ENCODE data around the gene CNTRL.

Gene CNTRL

GRCh38 chr9:121206516-121207370 is 132.0 kb downstream of the CNTRL start:
- Histone ChIP-seq H3K27ac (ENCODE audit: low read depth, low read length) (no peak overlapping the region), H3K4me1 (ENCODE audit: control insufficient read depth in 5 of 5, insufficient read depth in 5 of 5, low read length in 5 of 5) (peaks cover 0 to 7% (median 6%) of the 10 kb centered on the region in 5 donors), H3K9me3 (ENCODE audit: control insufficient read depth in 5 of 5, low read length in 5 of 5) (no peaks in the 10 kb centered on the region), H3K36me3 (ENCODE audit: control insufficient read depth in 5 of 5, insufficient read depth in 5 of 5, low read length in 5 of 5) (peaks cover 0 to 5% (median 0%) of the 10 kb centered on the region in 5 donors), H3K4me3 (ENCODE audit: low read depth in 1 of 5, low read length in 5 of 5) (no peak overlapping the region), H3K9ac (ENCODE audit: low read length in 5 of 5) (no peak overlapping the region), H3K27me3 (ENCODE audit: control insufficient read depth in 5 of 5, insufficient read depth in 4 of 5, low read length in 5 of 5) (no peaks in the 10 kb centered on the region)

DNA sequence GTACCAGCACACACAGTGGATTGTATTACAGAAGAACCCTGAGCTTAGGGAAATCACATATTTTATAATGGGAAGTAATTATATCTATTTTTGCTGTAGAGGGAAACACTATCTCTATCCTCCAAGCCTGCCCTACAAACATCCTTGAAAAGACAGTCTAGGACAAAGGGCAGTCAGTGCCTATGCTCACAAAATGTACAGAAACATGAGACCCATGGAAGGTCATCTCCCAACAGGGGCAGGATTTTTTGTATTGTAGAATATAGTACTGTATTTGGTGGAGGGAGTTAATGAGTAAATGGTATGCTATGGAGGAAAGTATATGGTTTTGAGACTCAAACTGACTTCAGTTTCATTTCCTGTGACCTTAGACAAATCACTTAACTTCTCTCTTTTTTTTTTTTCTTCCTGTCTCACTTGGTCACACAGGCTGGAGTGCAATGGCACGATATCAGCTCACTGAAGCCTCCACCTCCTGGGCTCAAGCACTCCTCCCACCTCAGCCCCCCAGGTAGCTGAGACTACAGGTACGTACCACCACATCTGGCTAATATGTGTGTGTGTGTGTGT is 132.7 kb downstream of the CNTRL start:
- peaks cover 0 to 1% (median 1%) of the 10 kb centered on the region in 5 donors for H3K4me1 ChIP-seq (ENCODE audit: control insufficient read depth in 5 of 5, insufficient read depth in 5 of 5, low read length in 5 of 5)
- H3K4me3 ChIP-seq (ENCODE audit: low read depth in 1 of 5, low read length in 5 of 5) = no peak overlapping the region
- no peaks in the 10 kb centered on the region for H3K9me3 ChIP-seq (ENCODE audit: control insufficient read depth in 5 of 5, low read length in 5 of 5)
- H3K9ac ChIP-seq (ENCODE audit: low read length in 5 of 5) = no peak overlapping the region
- H3K36me3 ChIP-seq (ENCODE audit: control insufficient read depth in 5 of 5, insufficient read depth in 5 of 5, low read length in 5 of 5) = peaks cover 0 to 5% (median 0%) of the 10 kb centered on the region in 5 donors
- H3K27me3 ChIP-seq (ENCODE audit: control insufficient read depth in 5 of 5, insufficient read depth in 4 of 5, low read length in 5 of 5) = no peaks in the 10 kb centered on the region
- no peak overlapping the region for H3K27ac ChIP-seq (ENCODE audit: low read depth, low read length)

- H3K4me1 ChIP-seq (ENCODE audit: control insufficient read depth in 5 of 5, insufficient read depth in 5 of 5, low read length in 5 of 5) = peaks cover 0 to 7% (median 4%) of the 10 kb centered on the region in 5 donors
- no peaks in the 10 kb centered on the region for H3K9me3 ChIP-seq (ENCODE audit: control insufficient read depth in 5 of 5, low read length in 5 of 5)
- H3K9ac ChIP-seq (ENCODE audit: low read length in 5 of 5) = no peak overlapping the region
- peaks cover 0 to 5% (median 0%) of the 10 kb centered on the region in 5 donors for H3K36me3 ChIP-seq (ENCODE audit: control insufficient read depth in 5 of 5, insufficient read depth in 5 of 5, low read length in 5 of 5)
- no peak overlapping the region for H3K27ac ChIP-seq (ENCODE audit: low read depth, low read length)
- no peaks in the 10 kb centered on the region for H3K27me3 ChIP-seq (ENCODE audit: control insufficient read depth in 5 of 5, insufficient read depth in 4 of 5, low read length in 5 of 5)
- no peak overlapping the region for H3K4me3 ChIP-seq (ENCODE audit: low read depth in 1 of 5, low read length in 5 of 5)
These were observed 135.8 kb downstream of the CNTRL start for GRCh38 chr9:121210536-121210935.

DNA sequence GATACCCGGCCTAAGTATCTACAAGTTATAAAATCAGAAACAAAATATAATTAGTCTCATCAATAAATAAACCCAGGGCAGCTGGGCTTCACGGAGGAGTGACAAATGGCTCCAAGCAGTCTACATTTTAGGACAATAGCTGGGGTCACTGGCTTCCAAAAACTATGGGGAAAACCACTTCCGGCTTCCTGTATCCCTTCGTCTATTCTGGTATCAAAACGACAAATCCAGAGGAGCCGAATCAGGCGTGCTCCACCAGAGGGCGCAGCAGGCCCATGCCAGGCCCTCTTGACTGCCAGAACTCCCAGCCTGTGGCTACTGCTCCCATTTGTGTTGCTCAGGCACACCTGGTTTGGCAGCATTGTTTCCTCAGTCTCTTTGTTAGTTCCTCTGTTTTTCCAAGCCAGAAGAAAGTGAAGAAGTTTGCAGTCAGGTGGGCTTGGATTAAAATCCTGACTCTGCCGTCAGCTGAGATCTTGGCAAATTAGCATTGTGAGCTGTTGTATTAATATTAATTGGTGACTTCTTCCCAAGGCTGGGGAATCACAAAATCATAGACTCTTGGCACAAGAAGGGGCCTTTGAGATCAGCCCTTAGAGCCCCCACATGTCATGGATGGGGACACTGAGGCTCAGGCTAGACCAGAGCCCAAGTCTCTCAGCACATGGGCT is 138.5 kb downstream of the CNTRL start:
- Histone ChIP-seq H3K27me3 (ENCODE audit: control insufficient read depth in 5 of 5, insufficient read depth in 4 of 5, low read length in 5 of 5) (no peaks in the 10 kb centered on the region), H3K4me3 (ENCODE audit: low read depth in 1 of 5, low read length in 5 of 5) (peak overlapping the region in 4 of 5 donors; percentile 5 to 34 (median 30)), H3K9me3 (ENCODE audit: control insufficient read depth in 5 of 5, low read length in 5 of 5) (no peaks in the 10 kb centered on the region), H3K9ac (ENCODE audit: low read length in 5 of 5) (peak overlapping the region in 1 of 5 donors; percentile 70), H3K36me3 (ENCODE audit: control insufficient read depth in 5 of 5, insufficient read depth in 5 of 5, low read length in 5 of 5) (peaks cover 0 to 5% (median 0%) of the 10 kb centered on the region in 5 donors), H3K27ac (ENCODE audit: low read depth, low read length) (no peak overlapping the region), H3K4me1 (ENCODE audit: control insufficient read depth in 5 of 5, insufficient read depth in 5 of 5, low read length in 5 of 5) (peaks cover 0 to 7% (median 4%) of the 10 kb centered on the region in 5 donors)

DNA sequence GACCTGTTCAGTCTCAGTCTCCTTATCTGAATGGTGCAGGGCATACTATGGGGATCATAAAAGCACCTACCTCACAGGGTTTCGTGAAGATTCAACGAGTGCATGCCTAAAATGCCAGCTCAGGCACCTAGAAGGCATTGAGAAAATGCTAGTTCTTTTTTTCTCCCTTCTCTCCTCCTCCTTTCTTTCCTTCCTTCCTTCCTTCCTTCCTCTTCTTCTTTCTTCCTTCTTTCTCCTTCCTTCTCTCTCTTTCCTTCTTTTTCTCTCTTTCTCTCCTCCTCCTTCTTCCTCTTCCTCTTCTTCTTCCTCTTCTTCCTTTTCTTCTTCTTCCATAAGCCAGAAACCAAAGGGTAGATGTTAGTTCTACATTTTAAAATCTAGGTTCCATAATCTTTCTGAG is 139.2 kb downstream of the CNTRL start:
- Histone ChIP-seq H3K27me3 (ENCODE audit: control insufficient read depth in 5 of 5, insufficient read depth in 4 of 5, low read length in 5 of 5) (no peaks in the 10 kb centered on the region), H3K27ac (ENCODE audit: low read depth, low read length) (no peak overlapping the region), H3K4me1 (ENCODE audit: control insufficient read depth in 5 of 5, insufficient read depth in 5 of 5, low read length in 5 of 5) (peaks cover 0 to 7% (median 4%) of the 10 kb centered on the region in 5 donors), H3K4me3 (ENCODE audit: low read depth in 1 of 5, low read length in 5 of 5) (no peak overlapping the region), H3K9ac (ENCODE audit: low read length in 5 of 5) (no peak overlapping the region), H3K36me3 (ENCODE audit: control insufficient read depth in 5 of 5, insufficient read depth in 5 of 5, low read length in 5 of 5) (peaks cover 0 to 5% (median 0%) of the 10 kb centered on the region in 5 donors), H3K9me3 (ENCODE audit: control insufficient read depth in 5 of 5, low read length in 5 of 5) (no peaks in the 10 kb centered on the region)

- Histone ChIP-seq H3K36me3 (ENCODE audit: control insufficient read depth in 5 of 5, insufficient read depth in 5 of 5, low read length in 5 of 5) (no peaks in the 10 kb centered on the region), H3K4me1 (ENCODE audit: control insufficient read depth in 5 of 5, insufficient read depth in 5 of 5, low read length in 5 of 5) (peaks cover 0 to 7% (median 4%) of the 10 kb centered on the region in 5 donors), H3K9ac (ENCODE audit: low read length in 5 of 5) (peak overlapping the region in 1 of 5 donors; percentile 1), H3K27me3 (ENCODE audit: control insufficient read depth in 5 of 5, insufficient read depth in 4 of 5, low read length in 5 of 5) (no peaks in the 10 kb centered on the region), H3K9me3 (ENCODE audit: control insufficient read depth in 5 of 5, low read length in 5 of 5) (no peaks in the 10 kb centered on the region), H3K27ac (ENCODE audit: low read depth, low read length) (no peak overlapping the region), H3K4me3 (ENCODE audit: low read depth in 1 of 5, low read length in 5 of 5) (no peak overlapping the region)
These were observed 141.6 kb downstream of the CNTRL start for GRCh38 chr9:121216271-121216805.

- peaks cover 0 to 11% (median 7%) of the 10 kb centered on the region in 5 donors for H3K4me1 ChIP-seq (ENCODE audit: control insufficient read depth in 5 of 5, insufficient read depth in 5 of 5, low read length in 5 of 5)
- no peak overlapping the region for H3K9ac ChIP-seq (ENCODE audit: low read length in 5 of 5)
- no peaks in the 10 kb centered on the region for H3K36me3 ChIP-seq (ENCODE audit: control insufficient read depth in 5 of 5, insufficient read depth in 5 of 5, low read length in 5 of 5)
- H3K27ac ChIP-seq (ENCODE audit: low read depth, low read length) = no peak overlapping the region
- H3K27me3 ChIP-seq (ENCODE audit: control insufficient read depth in 5 of 5, insufficient read depth in 4 of 5, low read length in 5 of 5) = no peaks in the 10 kb centered on the region
- no peak overlapping the region for H3K4me3 ChIP-seq (ENCODE audit: low read depth in 1 of 5, low read length in 5 of 5)
- H3K9me3 ChIP-seq (ENCODE audit: control insufficient read depth in 5 of 5, low read length in 5 of 5) = no peaks in the 10 kb centered on the region
These were observed 143.0 kb downstream of the CNTRL start for GRCh38 chr9:121217609-121218292.

- no peak overlapping the region for H3K9ac ChIP-seq (ENCODE audit: low read length in 5 of 5)
- H3K27me3 ChIP-seq (ENCODE audit: control insufficient read depth in 5 of 5, insufficient read depth in 4 of 5, low read length in 5 of 5) = no peaks in the 10 kb centered on the region
- H3K27ac ChIP-seq (ENCODE audit: low read depth, low read length) = no peak overlapping the region
- peaks cover 0 to 7% (median 5%) of the 10 kb centered on the region in 5 donors for H3K4me1 ChIP-seq (ENCODE audit: control insufficient read depth in 5 of 5, insufficient read depth in 5 of 5, low read length in 5 of 5)
- H3K4me3 ChIP-seq (ENCODE audit: low read depth in 1 of 5, low read length in 5 of 5) = no peak overlapping the region
- H3K9me3 ChIP-seq (ENCODE audit: control insufficient read depth in 5 of 5, low read length in 5 of 5) = no peaks in the 10 kb centered on the region
- no peaks in the 10 kb centered on the region for H3K36me3 ChIP-seq (ENCODE audit: control insufficient read depth in 5 of 5, insufficient read depth in 5 of 5, low read length in 5 of 5)
These were observed 143.7 kb downstream of the CNTRL start for GRCh38 chr9:121218357-121219027.

GRCh38 chr9:121219530-121219929 is 144.8 kb downstream of the CNTRL start:
- H3K27me3 ChIP-seq (ENCODE audit: control insufficient read depth in 5 of 5, insufficient read depth in 4 of 5, low read length in 5 of 5) = no peaks in the 10 kb centered on the region
- peaks cover 0 to 7% (median 5%) of the 10 kb centered on the region in 5 donors for H3K4me1 ChIP-seq (ENCODE audit: control insufficient read depth in 5 of 5, insufficient read depth in 5 of 5, low read length in 5 of 5)
- H3K4me3 ChIP-seq (ENCODE audit: low read depth in 1 of 5, low read length in 5 of 5) = no peak overlapping the region
- H3K36me3 ChIP-seq (ENCODE audit: control insufficient read depth in 5 of 5, insufficient read depth in 5 of 5, low read length in 5 of 5) = no peaks in the 10 kb centered on the region
- H3K9ac ChIP-seq (ENCODE audit: low read length in 5 of 5) = no peak overlapping the region
- no peaks in the 10 kb centered on the region for H3K9me3 ChIP-seq (ENCODE audit: control insufficient read depth in 5 of 5, low read length in 5 of 5)
- H3K27ac ChIP-seq (ENCODE audit: low read depth, low read length) = no peak overlapping the region
